OCI-LY1 (cell line): ENCODE results near the gene CCBE1.

Experiments
- H2AFZ ChIP-seq: fragments of 200-600 bp; sonication (generic), shearing (Covaris generic); 2 replicates; pipeline ENCODE4 v1.6.0; 2014; ENCODE audit warnings: antibody characterized with exemption, mild to moderate bottlenecking, low read length
- H3F3A ChIP-seq: fragments of 200-600 bp; sonication (generic), shearing (Covaris generic); 2 replicates; pipeline ENCODE4 v1.6.0; 2014; ENCODE audit warnings: mild to moderate bottlenecking, antibody characterized with exemption, low read length, moderate library complexity; ENCODE audit not compliant: insufficient read depth
- H3K27ac ChIP-seq: fragments of 200-600 bp; sonication (generic); 2 replicates; pipeline ENCODE4 v1.5.1; 2014; ENCODE audit warnings: low read length, mixed run types, mild to moderate bottlenecking, low read depth; ENCODE audit not compliant: poor library complexity, severe bottlenecking
- H3K27me3 ChIP-seq: fragments of 200-600 bp; sonication (generic); 2 replicates; pipeline ENCODE4 v1.6.0; 2014; ENCODE audit warnings: antibody characterized with exemption, mild to moderate bottlenecking, low read length, moderate library complexity; ENCODE audit not compliant: insufficient read depth
- H3K36me3 ChIP-seq: fragments of 200-600 bp; sonication (generic); 2 replicates; pipeline ENCODE4 v1.6.1; 2014; ENCODE audit warnings: mild to moderate bottlenecking, antibody characterized with exemption, low read length, moderate library complexity, mixed read lengths; ENCODE audit not compliant: insufficient read depth
- H3K4me1 ChIP-seq: fragments of 200-600 bp; sonication (generic); 2 replicates; pipeline ENCODE4 v1.5.1; 2014; ENCODE audit warnings: mild to moderate bottlenecking, low read length, moderate library complexity; ENCODE audit not compliant: insufficient read depth, severe bottlenecking
- H3K4me2 ChIP-seq: fragments of 200-600 bp; sonication (generic), shearing (Covaris generic); 2 replicates; pipeline ENCODE4 v1.6.1; 2014; ENCODE audit warnings: low read length
- H3K4me3 ChIP-seq: fragments of 200-600 bp; sonication (generic); 2 replicates; pipeline ENCODE4 v1.5.1; 2014; ENCODE audit warnings: low read length, low read depth, mild to moderate bottlenecking, mixed read lengths; ENCODE audit not compliant: poor library complexity, severe bottlenecking
- H3K79me2 ChIP-seq: fragments of 200-600 bp; shearing (Covaris generic); 2 replicates; pipeline ENCODE4 v1.6.1; 2016; ENCODE audit warnings: mixed run types, low read length, mixed read lengths; ENCODE audit not compliant: insufficient read depth
- H3K9ac ChIP-seq: fragments of 200-600 bp; sonication (generic), shearing (Covaris generic); 2 replicates; pipeline ENCODE4 v1.6.1; 2014; ENCODE audit warnings: mild to moderate bottlenecking, low read length, mixed read lengths
- H3K9me2 ChIP-seq: fragments of 200-600 bp; sonication (generic), shearing (Covaris generic); 2 replicates; pipeline ENCODE4 v1.6.1; 2014; ENCODE audit warnings: low read depth, mild to moderate bottlenecking, low read length, mixed read lengths
- H3K9me3 ChIP-seq: fragments of 200-600 bp; shearing (Covaris generic); 2 replicates; pipeline ENCODE4 v1.6.1; 2014; ENCODE audit warnings: low read length, mixed read lengths
- H4K20me1 ChIP-seq: fragments of 200-600 bp; sonication (generic), shearing (Covaris generic); 2 replicates; pipeline ENCODE4 v1.6.0; 2016; ENCODE audit warnings: mild to moderate bottlenecking, low read length; ENCODE audit not compliant: insufficient read depth
- CTCF ChIP-seq: fragments of 200-600 bp; sonication (generic), shearing (Covaris generic); IDR thresholded peaks from 2 replicates; pipeline ENCODE4 v1.5.1; 2017; ENCODE audit warnings: mild to moderate bottlenecking, antibody characterized with exemption, low read length, moderate library complexity, mixed read lengths
- EZH2 ChIP-seq: fragments of 200-600 bp; sonication (generic), shearing (Covaris generic); IDR thresholded peaks from 2 replicates; pipeline ENCODE4 v1.8.0; 2017; ENCODE audit warnings: borderline replicate concordance, mixed run types, mild to moderate bottlenecking, antibody characterized with exemption, low read length, moderate library complexity, mixed read lengths

The CCBE1 gene

GRCh38 chr18:59579509-59579908 is 117.7 kb downstream of the CCBE1 start:
- Histone ChIP-seq H3K9me3 (no peaks in the 10 kb centered on the region), H3K27me3 (no peaks in the 10 kb centered on the region), H3F3A (no peaks in the 10 kb centered on the region), H3K79me2 (no peaks in the 10 kb centered on the region), H3K4me3 (no peak overlapping the region), H4K20me1 (no peaks in the 10 kb centered on the region), H3K36me3 (no peaks in the 10 kb centered on the region), H3K27ac (no peak overlapping the region), H3K4me2 (no peak overlapping the region), H2AFZ (no peak overlapping the region), H3K9me2 (no peaks in the 10 kb centered on the region), H3K9ac (no peak overlapping the region), H3K4me1 (no peaks in the 10 kb centered on the region)
- TF ChIP-seq CTCF (no peak), EZH2 (no peak)

- Histone ChIP-seq H3K27me3 (no peaks in the 10 kb centered on the region), H3K9me3 (no peaks in the 10 kb centered on the region), H3K4me3 (no peak overlapping the region), H3K9me2 (no peaks in the 10 kb centered on the region), H3K27ac (no peak overlapping the region), H3K4me2 (no peak overlapping the region), H3K36me3 (no peaks in the 10 kb centered on the region), H3K79me2 (no peaks in the 10 kb centered on the region), H3K4me1 (no peaks in the 10 kb centered on the region), H3K9ac (no peak overlapping the region), H2AFZ (no peak overlapping the region), H4K20me1 (no peaks in the 10 kb centered on the region), H3F3A (no peaks in the 10 kb centered on the region)
- TF ChIP-seq EZH2 (no peak), CTCF (no peak)
Observed at GRCh38 chr18:59577386-59577655, 119.9 kb downstream of the CCBE1 start.

GRCh38 chr18:59576541-59577385 is 120.5 kb downstream of the CCBE1 start:
- Histone ChIP-seq H3K4me1 (no peaks in the 10 kb centered on the region), H2AFZ (no peak overlapping the region), H3K27ac (no peak overlapping the region), H3K4me2 (no peak overlapping the region), H3K36me3 (no peaks in the 10 kb centered on the region), H3K9ac (no peak overlapping the region), H3F3A (no peaks in the 10 kb centered on the region), H3K4me3 (no peak overlapping the region), H4K20me1 (no peaks in the 10 kb centered on the region), H3K79me2 (no peaks in the 10 kb centered on the region), H3K9me2 (no peaks in the 10 kb centered on the region), H3K9me3 (no peaks in the 10 kb centered on the region), H3K27me3 (no peaks in the 10 kb centered on the region)
- TF ChIP-seq CTCF, result no peak
- TF ChIP-seq EZH2, result no peak
